ENCODE results near the gene MPPED2.

The MPPED2 gene

GRCh38 chr11:30459306-30459705 is 126.8 kb downstream of the MPPED2 start:
- no peak for TF ChIP-seq POLR2AphosphoS5 (IDR thresholded peaks at IDR 0.05; ENCODE audit: low read depth, low read length)
- TF ChIP-seq POLR2A (IDR thresholded peaks at IDR 0.05; ENCODE audit: low read depth, low read length), result no peak
- peak; percentile 9 for FAIRE-seq
- no peak for DNase-seq (ENCODE audit: insufficient read length)

DNA sequence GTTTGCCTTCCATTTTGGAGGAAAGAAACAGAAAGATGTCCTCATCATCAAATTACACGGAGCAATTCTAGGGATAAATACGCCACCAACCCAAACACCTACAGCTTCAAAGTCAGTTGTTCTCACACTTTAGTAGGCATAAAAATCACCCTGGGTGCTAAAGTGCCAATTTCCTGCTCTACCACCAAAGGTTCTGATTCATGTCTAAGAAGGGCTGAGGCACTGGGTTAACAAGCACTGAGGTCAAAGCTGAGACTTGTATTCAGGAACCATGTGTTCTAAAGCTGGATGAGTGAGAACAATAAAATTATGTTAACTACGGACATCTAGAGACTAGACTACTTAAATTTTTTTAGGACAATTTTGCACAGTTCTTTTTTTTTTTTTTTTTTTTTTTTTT is 127.6 kb downstream of the MPPED2 start:
- TF ChIP-seq TAF1 (IDR thresholded peaks at IDR 0.05; ENCODE audit: borderline replicate concordance, low read depth, low read length), result no peak
- no peak for TF ChIP-seq POLR2AphosphoS5 (IDR thresholded peaks at IDR 0.05; ENCODE audit: low read depth, low read length)
- no peak for TF ChIP-seq POLR2A (IDR thresholded peaks at IDR 0.05; ENCODE audit: low read depth, low read length)
- FAIRE-seq, result no peak
- no peak for DNase-seq (ENCODE audit: insufficient read length)

GRCh38 chr11:30457087-30457486 is 129.1 kb downstream of the MPPED2 start:
- no peak for FAIRE-seq
- DNase-seq (ENCODE audit: insufficient read length), result no peak
- TF ChIP-seq POLR2A (IDR thresholded peaks at IDR 0.05; ENCODE audit: low read depth, low read length) (no peak), POLR2AphosphoS5 (IDR thresholded peaks at IDR 0.05; ENCODE audit: low read depth, low read length) (no peak), TAF1 (IDR thresholded peaks at IDR 0.05; ENCODE audit: borderline replicate concordance, low read depth, low read length) (no peak)

DNA sequence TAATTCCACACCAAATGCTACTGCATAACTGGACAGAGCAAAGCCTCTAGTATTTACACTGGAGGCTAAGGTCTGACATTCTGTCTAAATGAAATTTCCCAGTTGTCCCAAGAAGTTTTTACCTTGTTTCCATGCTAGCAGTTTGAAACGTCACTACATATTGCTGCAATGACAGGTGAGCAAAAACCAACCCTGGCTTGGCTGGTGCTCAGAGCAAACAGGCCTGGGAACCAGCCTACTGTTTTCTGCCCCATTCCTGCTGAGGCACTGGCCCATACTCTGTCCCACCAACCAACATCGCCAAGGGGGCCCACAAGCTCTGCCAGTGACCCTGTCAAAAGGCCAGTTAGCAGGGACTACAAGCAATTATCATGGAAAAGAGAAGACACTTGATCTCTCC is 131.1 kb downstream of the MPPED2 start:
- FAIRE-seq (no peak), DNase-seq (ENCODE audit: insufficient read length) (no peak)
- no peak for TF ChIP-seq POLR2AphosphoS5 (IDR thresholded peaks at IDR 0.05; ENCODE audit: low read depth, low read length)
- no peak for TF ChIP-seq TAF1 (IDR thresholded peaks at IDR 0.05; ENCODE audit: borderline replicate concordance, low read depth, low read length)
- TF ChIP-seq POLR2A (IDR thresholded peaks at IDR 0.05; ENCODE audit: low read depth, low read length), result no peak

- FAIRE-seq (no peak), DNase-seq (ENCODE audit: insufficient read length) (no peak)
- TF ChIP-seq POLR2A (IDR thresholded peaks at IDR 0.05; ENCODE audit: low read depth, low read length) (no peak), TAF1 (IDR thresholded peaks at IDR 0.05; ENCODE audit: borderline replicate concordance, low read depth, low read length) (no peak), POLR2AphosphoS5 (IDR thresholded peaks at IDR 0.05; ENCODE audit: low read depth, low read length) (no peak)
Observed at GRCh38 chr11:30454541-30454940, 131.6 kb downstream of the MPPED2 start.

DNA sequence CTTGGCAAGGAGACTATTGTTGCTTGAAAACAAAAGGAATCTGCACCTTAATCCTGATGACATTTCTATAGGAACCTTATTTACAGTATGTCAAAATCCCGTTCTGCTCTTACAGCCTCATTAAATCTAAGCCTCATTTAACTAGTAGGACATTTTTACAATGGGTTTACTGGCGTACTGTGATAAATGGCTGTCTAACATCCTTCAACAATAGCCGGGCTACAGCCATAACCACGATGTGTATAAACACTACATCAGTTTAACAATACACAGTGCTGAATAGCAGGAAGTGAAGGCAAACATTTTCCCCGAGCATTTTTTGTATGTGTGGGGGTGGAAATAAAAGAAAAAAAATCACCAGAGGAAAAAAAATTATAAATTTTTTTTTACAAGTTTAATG is 132.0 kb downstream of the MPPED2 start:
- no peak for DNase-seq (ENCODE audit: insufficient read length)
- FAIRE-seq, result no peak
- no peak for TF ChIP-seq TAF1 (IDR thresholded peaks at IDR 0.05; ENCODE audit: borderline replicate concordance, low read depth, low read length)
- TF ChIP-seq POLR2AphosphoS5 (IDR thresholded peaks at IDR 0.05; ENCODE audit: low read depth, low read length), result no peak
- no peak for TF ChIP-seq POLR2A (IDR thresholded peaks at IDR 0.05; ENCODE audit: low read depth, low read length)

DNA sequence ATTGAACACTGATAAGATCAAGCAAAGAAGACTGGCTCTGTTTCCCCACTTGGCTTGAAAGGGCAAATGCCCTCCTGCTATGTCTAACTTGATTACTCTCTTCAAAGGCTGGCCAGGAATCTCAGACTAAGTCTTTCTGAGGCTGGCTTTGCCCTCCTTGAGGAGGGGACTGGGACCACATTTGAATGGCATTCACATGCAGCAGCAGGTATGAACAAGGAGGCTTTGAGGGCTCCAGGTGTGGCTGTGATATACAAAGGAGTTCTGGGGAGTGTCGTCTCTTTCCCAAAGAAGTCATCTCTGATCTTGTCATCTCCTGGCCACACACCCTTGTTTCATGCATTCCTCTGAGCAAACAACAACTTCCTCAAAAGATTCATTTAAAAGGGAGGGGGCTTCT is 132.4 kb downstream of the MPPED2 start:
- no peak for FAIRE-seq
- DNase-seq (ENCODE audit: insufficient read length), result no peak
- TF ChIP-seq POLR2AphosphoS5 (IDR thresholded peaks at IDR 0.05; ENCODE audit: low read depth, low read length), result no peak
- no peak for TF ChIP-seq TAF1 (IDR thresholded peaks at IDR 0.05; ENCODE audit: borderline replicate concordance, low read depth, low read length)
- no peak for TF ChIP-seq POLR2A (IDR thresholded peaks at IDR 0.05; ENCODE audit: low read depth, low read length)

GRCh38 chr11:30452842-30453241 is 133.3 kb downstream of the MPPED2 start:
- no peak for DNase-seq (ENCODE audit: insufficient read length)
- no peak for FAIRE-seq
- TF ChIP-seq POLR2A (IDR thresholded peaks at IDR 0.05; ENCODE audit: low read depth, low read length), result no peak
- TF ChIP-seq TAF1 (IDR thresholded peaks at IDR 0.05; ENCODE audit: borderline replicate concordance, low read depth, low read length), result no peak
- TF ChIP-seq POLR2AphosphoS5 (IDR thresholded peaks at IDR 0.05; ENCODE audit: low read depth, low read length), result no peak

DNA sequence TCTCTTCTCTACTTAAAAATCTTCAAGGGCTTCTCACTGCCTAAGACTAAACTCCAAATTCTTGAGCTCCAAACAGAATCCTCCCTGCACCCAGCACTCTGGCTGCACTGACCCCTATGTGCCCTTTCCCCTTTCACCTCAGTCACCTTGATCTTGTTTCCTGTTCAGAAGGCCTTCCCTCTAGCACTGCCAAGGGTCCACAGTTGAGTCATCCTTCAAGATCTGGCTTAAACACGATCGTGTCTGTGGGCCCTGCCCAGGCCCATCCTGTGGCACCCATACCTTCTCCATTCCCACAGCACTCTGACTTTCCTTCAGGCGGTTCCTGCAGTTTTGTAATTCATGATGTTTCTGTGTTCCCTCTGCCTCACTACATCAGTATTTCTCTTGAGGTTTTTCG is 134.0 kb downstream of the MPPED2 start:
- DNase-seq (ENCODE audit: insufficient read length) (no peak), FAIRE-seq (no peak)
- no peak for TF ChIP-seq POLR2A (IDR thresholded peaks at IDR 0.05; ENCODE audit: low read depth, low read length)
- TF ChIP-seq TAF1 (IDR thresholded peaks at IDR 0.05; ENCODE audit: borderline replicate concordance, low read depth, low read length), result no peak
- no peak for TF ChIP-seq POLR2AphosphoS5 (IDR thresholded peaks at IDR 0.05; ENCODE audit: low read depth, low read length)

DNA sequence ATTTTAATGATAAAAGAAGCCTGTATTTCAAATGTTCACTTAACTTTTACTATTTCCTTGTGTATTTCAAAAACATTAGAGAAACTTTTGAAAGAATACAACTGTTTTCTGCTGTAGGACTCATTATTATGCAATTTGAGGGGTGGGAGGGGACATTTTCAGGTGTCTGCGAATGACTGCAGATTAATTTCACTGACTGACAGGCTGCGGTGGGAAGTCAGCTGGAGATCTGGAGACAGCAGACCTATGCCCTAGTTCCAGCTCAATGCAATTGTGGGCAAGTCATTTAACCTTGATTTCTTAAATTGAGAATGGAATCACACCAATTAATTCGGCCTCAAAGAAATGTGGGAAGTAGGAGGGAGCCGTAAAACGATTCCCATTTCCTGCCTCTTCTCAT is 134.5 kb downstream of the MPPED2 start:
- no peak for TF ChIP-seq POLR2AphosphoS5 (IDR thresholded peaks at IDR 0.05; ENCODE audit: low read depth, low read length)
- no peak for TF ChIP-seq TAF1 (IDR thresholded peaks at IDR 0.05; ENCODE audit: borderline replicate concordance, low read depth, low read length)
- TF ChIP-seq POLR2A (IDR thresholded peaks at IDR 0.05; ENCODE audit: low read depth, low read length), result no peak
- DNase-seq (ENCODE audit: insufficient read length) (no peak), FAIRE-seq (no peak)

GRCh38 chr11:30451167-30451566 is 135.0 kb downstream of the MPPED2 start:
- no peak for FAIRE-seq
- TF ChIP-seq TAF1 (IDR thresholded peaks at IDR 0.05; ENCODE audit: borderline replicate concordance, low read depth, low read length) (no peak), POLR2AphosphoS5 (IDR thresholded peaks at IDR 0.05; ENCODE audit: low read depth, low read length) (no peak), POLR2A (IDR thresholded peaks at IDR 0.05; ENCODE audit: low read depth, low read length) (no peak)

GRCh38 chr11:30447058-30447640 is 139.0 kb downstream of the MPPED2 start:
- DNase-seq (ENCODE audit: insufficient read length) (no peak), FAIRE-seq (no peak)
- TF ChIP-seq TAF1 (IDR thresholded peaks at IDR 0.05; ENCODE audit: borderline replicate concordance, low read depth, low read length), result no peak
- no peak for TF ChIP-seq POLR2A (IDR thresholded peaks at IDR 0.05; ENCODE audit: low read depth, low read length)
- TF ChIP-seq POLR2AphosphoS5 (IDR thresholded peaks at IDR 0.05; ENCODE audit: low read depth, low read length), result no peak

More at GRCh38 chr11:30451167-30451566, 135.0 kb downstream of the MPPED2 start:
- DNase-seq (ENCODE audit: insufficient read length), result no peak

Measured in GM12892 (cell line).